Spleen (tissue), 11 donors: ENCODE measurements around the gene AP5Z1. TPM values are rescaled to one million over a fixed set of nuclear protein-coding genes. Genes with fewer than 3 reads are reported as not detected.

Experiments
- DNase-seq: peaks from one replicate; pipeline ENCODE4 v3.0.0-alpha.2; 2020
- H3K27ac ChIP-seq, 8 donors: fragments of 200-600 bp; sonication (generic) in 7 of 8; 1 replicate in 4 of 8; 2 replicates in 4 of 8; pipeline versions ENCODE4 v1.5.0 to v1.8.0; 2016 to 2021; ENCODE audit warnings: inconsistent platforms in 4 of 8, mild to moderate bottlenecking in 4 of 8, moderate library complexity in 1 of 8
- H3K27me3 ChIP-seq, 7 donors: fragments of 200-600 bp; sonication (generic) in 6 of 7; replicated peaks in 1 of 7; 1 replicate in 4 of 7; 2 replicates in 3 of 7; pipeline versions ENCODE4 v1.5.0 to v1.8.0; 2016 to 2021; ENCODE audit warnings: inconsistent platforms in 3 of 7, mild to moderate bottlenecking in 1 of 7
- H3K36me3 ChIP-seq, 6 donors: fragments of 200-600 bp; sonication (generic) in 5 of 6; 1 replicate in 4 of 6; 2 replicates in 2 of 6; pipeline versions ENCODE4 v1.5.0 to v1.8.0; 2016 to 2021; ENCODE audit warnings: inconsistent platforms in 2 of 6
- H3K4me1 ChIP-seq, 6 donors: fragments of 200-600 bp; sonication (generic) in 5 of 6; 1 replicate in 3 of 6; 2 replicates in 3 of 6; pipeline versions ENCODE4 v1.5.0 to v1.8.0; 2016 to 2021; ENCODE audit warnings: inconsistent platforms in 3 of 6
- H3K4me3 ChIP-seq, 8 donors: fragments of 200-600 bp; sonication (generic) in 7 of 8; 1 replicate in 4 of 8; 2 replicates in 4 of 8; pipeline versions ENCODE4 v1.5.0 to v1.8.0; 2016 to 2021; ENCODE audit warnings: inconsistent platforms in 4 of 8, mild to moderate bottlenecking in 4 of 8, moderate library complexity in 2 of 8
- H3K9me3 ChIP-seq, 8 donors: fragments of 200-600 bp; sonication (generic) in 7 of 8; 1 replicate in 4 of 8; 2 replicates in 4 of 8; pipeline versions ENCODE4 v1.5.0 to v1.8.0; 2016 to 2021; ENCODE audit warnings: inconsistent platforms in 4 of 8
- CTCF ChIP-seq, 11 experiments: fragments of 200-600 bp in 7 of 11; fragments of 450-650 bp in 4 of 11; sonication (generic) in 4 of 11; IDR thresholded peaks in 8 of 11; conservative IDR thresholded peaks in 3 of 11; 1 replicate in 7 of 11; 2 replicates in 4 of 11; pipeline versions ENCODE4 v1.4.0 to v1.8.0; 2016 to 2021; ENCODE audit warnings: antibody characterized with exemption in 11 of 11, inconsistent platforms in 4 of 11, mild to moderate bottlenecking in 1 of 11
- POLR2A ChIP-seq, 3 donors: fragments of 450-650 bp; IDR thresholded peaks; one replicate each; pipeline ENCODE4 v1.5.1; 2017; ENCODE audit warnings: antibody characterized with exemption in 3 of 3, mild to moderate bottlenecking in 1 of 3
- POLR2AphosphoS5 ChIP-seq, 3 donors: sonication (generic); formaldehyde crosslinking; IDR thresholded peaks; one replicate each; pipeline ENCODE4 v1.5.1; 2017; ENCODE audit warnings: antibody characterized with exemption in 3 of 3
- WGBS, 5 donors: extraction: QIAGEN DNeasy Blood & Tissue Kit in 3 of 5; methylation state at CpG; one replicate each; pipeline versions ENCODE4 v1.1.5 to v1.1.7; 2013 to 2018; 5-methylcytosine and 5-hydroxymethylcytosine counted together
- intact Hi-C: fragments of 100-400 bp; cut with DNase I; formaldehyde crosslinking; loops from one replicate; pipeline ENCODE4 v1.15.0; 2023; ENCODE audit warnings: low total_unique reads
- polyA plus RNA-seq, 3 donors: library from polyadenylated mRNA; stranded (reverse); fragments of 200-250 nt; gene quantifications; one replicate each; pipeline ENCODE4 v1.2.1, GENCODE V29; 2013
- total RNA-seq, 7 donors: library from RNA; depleted of rRNA in 3 of 7; stranded (reverse); fragments of >200 nt in 3 of 7; fragmentation: NEBNext Ultra II Directional in 4 of 7; extraction: Animal tissue kit (Norgen Biotek cat#: 25700) in 4 of 7; gene quantifications; one replicate each; pipeline versions ENCODE4 v1.1.0 to v1.2.1, GENCODE V29; 2016 to 2021
- donor health status: healthy with polysubstance abuse.
- donor health status: DM: no; HTN: no; CAD: no; lungs with moderate emphysema.
- donor health status: DM: no; HTN: no; CAD: no.
- donor health status: Bipolar disorder and iron deficiency.
- donor health status: healthy.
- donor health status: DM: no; HTN: no; CAD: no.
- donor health status: DM: yes; HTN: yes; CAD: no.

AP5Z1 gene
- total and polyA plus RNA-seq, 10 donors = 39.3 to 156 (median 64.7) TPM

GRCh38 chr7:4731803-4732202 is 43.6 kb upstream of the AP5Z1 start:
- TF ChIP-seq POLR2AphosphoS5 (IDR thresholded peaks at IDR 0.05) (no peak), POLR2A (IDR thresholded peaks at IDR 0.05) (no peak), CTCF (IDR thresholded peaks at IDR 0.05 in 8 of 11, conservative IDR thresholded peaks at IDR 0.05 in 3 of 11) (no peak)
- no peaks in the 10 kb centered on the region for H3K27me3 ChIP-seq
- H3K9me3 ChIP-seq = no peaks in the 10 kb centered on the region
- no peak for DNase-seq
- peaks cover 0 to 80% (median 7%) of the 10 kb centered on the region in 6 donors for H3K36me3 ChIP-seq
- H3K4me1 ChIP-seq = peaks cover 0 to 89% (median 22%) of the 10 kb centered on the region in 6 donors
- no peak overlapping the region for H3K27ac ChIP-seq
- no peak overlapping the region for H3K4me3 ChIP-seq
- intact Hi-C loops = loop anchor here (10.0 kb wide), 1 partner anchor 63 kb away; no protein-coding TSS in a partner anchor
- WGBS, 5 donors = 87 to 97% (median 96%) methylated on average over 16 of the region's 16 CpGs

- no peak overlapping the region for H3K4me3 ChIP-seq
- no peak for DNase-seq
- H3K27me3 ChIP-seq = no peaks in the 10 kb centered on the region
- no peaks in the 10 kb centered on the region for H3K9me3 ChIP-seq
- H3K36me3 ChIP-seq = peaks cover 0 to 64% (median 0%) of the 10 kb centered on the region in 6 donors
- H3K4me1 ChIP-seq = peaks cover 8 to 91% (median 30%) of the 10 kb centered on the region in 6 donors
- TF ChIP-seq CTCF (IDR thresholded peaks at IDR 0.05 in 8 of 11, conservative IDR thresholded peaks at IDR 0.05 in 3 of 11) = no peak
- TF ChIP-seq POLR2AphosphoS5 (IDR thresholded peaks at IDR 0.05) = peak in 1 of 3 donors; percentile 37
- intact Hi-C loops = loop anchor here (10.0 kb wide), 1 partner anchor 61 kb away; no protein-coding TSS in a partner anchor
- peak overlapping the region in 1 of 8 donors; percentile 11 for H3K27ac ChIP-seq
- WGBS, 5 donors = 43 to 74% (median 58%) methylated on average over 14 to 15 of the region's 15 CpGs
Measured at GRCh38 chr7:4733936-4734528, 41.4 kb upstream of the AP5Z1 start.

- H3K27ac ChIP-seq = no peak overlapping the region
- H3K4me1 ChIP-seq = peaks cover 11 to 91% (median 33%) of the 10 kb centered on the region in 6 donors
- peaks cover 0 to 56% (median 0%) of the 10 kb centered on the region in 6 donors for H3K36me3 ChIP-seq
- TF ChIP-seq CTCF (IDR thresholded peaks at IDR 0.05 in 8 of 11, conservative IDR thresholded peaks at IDR 0.05 in 3 of 11) (no peak), POLR2A (IDR thresholded peaks at IDR 0.05) (no peak), POLR2AphosphoS5 (IDR thresholded peaks at IDR 0.05) (no peak)
- no peak for DNase-seq
- intact Hi-C loops = loop anchor here (5.0 to 10.0 kb wide), 2 partner anchors 47 to 60 kb away; no protein-coding TSS in a partner anchor
- no peaks in the 10 kb centered on the region for H3K27me3 ChIP-seq
- H3K4me3 ChIP-seq = no peak overlapping the region
- no peaks in the 10 kb centered on the region for H3K9me3 ChIP-seq
- 81 to 90% (median 85%) methylated on average over 20 to 23 of the region's 23 CpGs for WGBS, 5 donors
Measured at GRCh38 chr7:4734587-4735345, 40.7 kb upstream of the AP5Z1 start.

GRCh38 chr7:4737300-4737699 is 38.1 kb upstream of the AP5Z1 start:
- H3K27ac ChIP-seq = no peak overlapping the region
- peaks cover 11 to 78% (median 29%) of the 10 kb centered on the region in 6 donors for H3K4me1 ChIP-seq
- WGBS, 5 donors = 88 to 95% (median 92%) methylated on average over 15 of the region's 15 CpGs
- TF ChIP-seq POLR2AphosphoS5 (IDR thresholded peaks at IDR 0.05) (no peak), CTCF (IDR thresholded peaks at IDR 0.05 in 8 of 11, conservative IDR thresholded peaks at IDR 0.05 in 3 of 11) (no peak), POLR2A (IDR thresholded peaks at IDR 0.05) (no peak)
- intact Hi-C loops = loop anchor here (5.0 to 10.0 kb wide), 2 partner anchors 50 to 58 kb away; no protein-coding TSS in a partner anchor
- no peaks in the 10 kb centered on the region for H3K27me3 ChIP-seq
- H3K4me3 ChIP-seq = no peak overlapping the region
- DNase-seq = no peak
- peaks cover 0 to 53% (median 18%) of the 10 kb centered on the region in 6 donors for H3K36me3 ChIP-seq
- no peaks in the 10 kb centered on the region for H3K9me3 ChIP-seq
